CD4-positive, alpha-beta T cell treated with Interleukin-10 for 1 hour (primary cell): Measurements from ENCODE around the gene ALDOA.
"Not testable (repeated sequence)": the region's sequence is repeated elsewhere in the genome, so short reads cannot be mapped to it uniquely, and the experiment has no call there.

ENCODE experiments used
- DNase-seq: peaks from one replicate; pipeline ENCODE4 v3.0.0-alpha.2; 2020

ALDOA gene

GRCh38 chr16:30065102-30065942 is at the start of gene ALDOA:
Gene ALDOA (plus strand): TSS chr16:30065760. CDS start chr16:30066898, 1,138 bp downstream.
- DNase-seq: peak; percentile 95

GRCh38 chr16:30016555-30017276 is 48.8 kb upstream of the ALDOA start:
- no peak for DNase-seq

- DNase-seq: no peak
Measured at GRCh38 chr16:30017277-30017656, 48.3 kb upstream of the ALDOA start.

GRCh38 chr16:30017937-30018336 is 47.6 kb upstream of the ALDOA start:
- DNase-seq: not testable (repeated sequence)

- DNase-seq: no peak
Measured at GRCh38 chr16:30018731-30019158, 46.8 kb upstream of the ALDOA start.

- no peak for DNase-seq
Measured at GRCh38 chr16:30022887-30023286, 42.7 kb upstream of the ALDOA start, which contains the start of gene C16orf92. Gene C16orf92 (plus strand): TSS chr16:30023198. CDS start chr16:30023341, 143 bp downstream.

GRCh38 chr16:30023586-30023985 is 42.0 kb upstream of the ALDOA start:
- no peak for DNase-seq

- no peak for DNase-seq
Measured at GRCh38 chr16:30024451-30024850, 41.1 kb upstream of the ALDOA start.

- no peak for DNase-seq
Measured at GRCh38 chr16:30025156-30025555, 40.4 kb upstream of the ALDOA start.

GRCh38 chr16:30025574-30025973 is 40.0 kb upstream of the ALDOA start:
- DNase-seq: no peak

- no peak for DNase-seq
Measured at GRCh38 chr16:30026449-30026848, 39.1 kb upstream of the ALDOA start.

- no peak for DNase-seq
Measured at GRCh38 chr16:30027588-30028437, 37.7 kb upstream of the ALDOA start.

GRCh38 chr16:30028438-30029076 is 37.0 kb upstream of the ALDOA start:
- DNase-seq: peak; percentile 9

- DNase-seq: no peak
Measured at GRCh38 chr16:30030011-30030685, 35.4 kb upstream of the ALDOA start.

- peak; percentile 7 for DNase-seq
Measured at GRCh38 chr16:30030841-30031413, 34.6 kb upstream of the ALDOA start, which contains the start of gene TLCD3B. Gene TLCD3B (minus strand): TSS chr16:30031271. CDS start chr16:30030527, 744 bp downstream.

GRCh38 chr16:30031477-30031918 is 34.1 kb upstream of the ALDOA start:
- DNase-seq: no peak

- DNase-seq: peak; percentile 74
Measured at GRCh38 chr16:30032083-30032819, 33.3 kb upstream of the ALDOA start.

GRCh38 chr16:30033270-30033669 is 32.3 kb upstream of the ALDOA start:
- DNase-seq: no peak

GRCh38 chr16:30040221-30040620 is 25.3 kb upstream of the ALDOA start:
- no peak for DNase-seq

- not testable (repeated sequence) for DNase-seq
Measured at GRCh38 chr16:30040690-30041089, 24.9 kb upstream of the ALDOA start.

GRCh38 chr16:30041841-30042240 is 23.7 kb upstream of the ALDOA start:
- DNase-seq: peak; percentile 57
